Smooth muscle cell (in vitro differentiated cells): ENCODE data around the gene C11orf52. TPM values are rescaled to one million over a fixed set of nuclear protein-coding genes. Genes with fewer than 3 reads are reported as not detected.

Experiments used
- DNase-seq: peaks from one replicate; lab custom pipeline; 2025; ENCODE audit not compliant: unreplicated experiment; lab: John Stamatoyannopoulos, UW
- H2AFZ ChIP-seq: fragments of 200-600 bp; sonication (generic); 2 replicates; pipeline ENCODE4 v1.6.0; 2016; ENCODE audit warnings: antibody characterized with exemption, low read depth, mild to moderate bottlenecking
- H3F3A ChIP-seq: fragments of 200-600 bp; sonication (generic); 2 replicates; pipeline ENCODE4 v1.6.0; 2017; ENCODE audit warnings: antibody characterized with exemption, low read depth
- H3K27ac ChIP-seq: fragments of 200-600 bp; sonication (generic); 2 replicates; pipeline ENCODE4 v1.5.1; 2016; ENCODE audit warnings: low read depth, mild to moderate bottlenecking
- H3K27me3 ChIP-seq: fragments of 200-600 bp; sonication (generic); 2 replicates; pipeline ENCODE4 v1.6.1; 2016; ENCODE audit warnings: low read depth, mild to moderate bottlenecking
- H3K36me3 ChIP-seq: fragments of 200-600 bp; sonication (generic); 2 replicates; pipeline ENCODE4 v1.5.1; 2016; ENCODE audit warnings: low read depth
- H3K4me1 ChIP-seq: fragments of 200-600 bp; sonication (generic); 2 replicates; pipeline ENCODE4 v1.5.1; 2016; ENCODE audit warnings: low read depth
- H3K4me2 ChIP-seq: fragments of 200-600 bp; sonication (generic); 2 replicates; pipeline ENCODE4 v1.6.0; 2016; ENCODE audit warnings: mild to moderate bottlenecking
- H3K4me3 ChIP-seq: fragments of 200-600 bp; sonication (generic); 2 replicates; pipeline ENCODE4 v1.5.1; 2016; ENCODE audit warnings: mild to moderate bottlenecking
- H3K79me2 ChIP-seq: fragments of 200-600 bp; sonication (generic); 2 replicates; pipeline ENCODE4 v1.6.0; 2016; ENCODE audit warnings: low read depth, mild to moderate bottlenecking
- H3K9ac ChIP-seq: fragments of 200-600 bp; sonication (generic); 2 replicates; pipeline ENCODE4 v1.6.0; 2016; ENCODE audit warnings: low read depth
- H3K9me3 ChIP-seq: fragments of 200-600 bp; sonication (generic); replicated peaks from 2 replicates; pipeline ENCODE4 v1.5.1; 2016; ENCODE audit warnings: low read depth
- H4K20me1 ChIP-seq: fragments of 200-600 bp; sonication (generic); 2 replicates; pipeline ENCODE4 v1.6.0; 2016; ENCODE audit warnings: low read depth
- CTCF ChIP-seq: fragments of 200-600 bp; sonication (generic); IDR thresholded peaks from 2 replicates; pipeline ENCODE4 v1.5.1; 2017; ENCODE audit warnings: borderline replicate concordance, mild to moderate bottlenecking, antibody characterized with exemption; ENCODE audit not compliant: insufficient read depth, poor library complexity, severe bottlenecking
- WGBS: methylation state at CpG from one replicate; pipeline ENCODE4 v1.1.7; 2016; ENCODE audit warnings: low lambda C conversion rate; 5-methylcytosine and 5-hydroxymethylcytosine counted together
- polyA plus RNA-seq: library from polyadenylated mRNA; unstranded; fragments of >200 nt; fragmentation: Nextera tagmentation; extraction: Ambion mirVana; gene quantifications from 2 replicates; pipeline ENCODE4 v1.2.1, GENCODE V29; 2016
- total RNA-seq: library from RNA; depleted of rRNA; stranded (reverse); fragments of >200 nt; gene quantifications from 2 replicates; pipeline ENCODE4 v1.2.3, GENCODE V29; 2014

The C11orf52 gene
- total RNA-seq (0.90 and 3.0 TPM in 2 replicates), polyA plus RNA-seq (0.64 and 1.2 TPM in 2 replicates)

- Histone ChIP-seq H3K4me2 (peak within 1 kb of the TSS; percentile 43), H3K9ac (no peak within 1 kb of the TSS), H3K27me3 (no peaks in the 10 kb centered on the region), H3K79me2 (no peaks in the 10 kb centered on the region), H3K27ac (no peak within 1 kb of the TSS), H3K36me3 (no peaks in the 10 kb centered on the region), H3F3A (no peaks in the 10 kb centered on the region), H4K20me1 (no peaks in the 10 kb centered on the region), H3K4me3 (peak within 1 kb of the TSS; percentile 19), H3K9me3 (no peaks in the 10 kb centered on the region), H2AFZ (peak within 1 kb of the TSS; percentile 77), H3K4me1 (peaks cover 13% of the 10 kb centered on the region)
- no peak for DNase-seq
- WGBS, result 58% methylated on average over 19 of the region's 19 CpGs
- no peak for TF ChIP-seq CTCF
Measured at GRCh38 chr11:111918390-111919256, at the start of gene C11orf52. Gene C11orf52 (plus strand): TSS chr11:111918913. CDS start chr11:111918973, 60 bp downstream.

GRCh38 chr11:111870113-111870512, 48.6 kb upstream of the C11orf52 start:
- Histone ChIP-seq H3K4me3 (peak overlapping the region; percentile 99), H3K4me2 (peak overlapping the region; percentile 90), H4K20me1 (no peaks in the 10 kb centered on the region), H3K36me3 (peaks cover 7% of the 10 kb centered on the region), H3K27me3 (no peaks in the 10 kb centered on the region), H3K9me3 (no peaks in the 10 kb centered on the region), H2AFZ (no peak overlapping the region), H3K4me1 (peaks cover 10% of the 10 kb centered on the region), H3K27ac (no peak overlapping the region), H3F3A (no peaks in the 10 kb centered on the region), H3K79me2 (peaks cover 10% of the 10 kb centered on the region), H3K9ac (no peak overlapping the region)
- TF ChIP-seq CTCF, result no peak
- 92% methylated on average over 1 of the region's 1 CpG for WGBS
- no peak for DNase-seq

- peaks cover 10% of the 10 kb centered on the region for H3K4me1 ChIP-seq
- H2AFZ ChIP-seq, result peak overlapping the region; percentile 99
- no peaks in the 10 kb centered on the region for H3F3A ChIP-seq
- no peak for DNase-seq
- no peak for TF ChIP-seq CTCF
- peak overlapping the region; percentile 81 for H3K9ac ChIP-seq
- no peaks in the 10 kb centered on the region for H3K27me3 ChIP-seq
- peaks cover 6% of the 10 kb centered on the region for H3K36me3 ChIP-seq
- no peaks in the 10 kb centered on the region for H3K9me3 ChIP-seq
- no peaks in the 10 kb centered on the region for H4K20me1 ChIP-seq
- H3K27ac ChIP-seq, result no peak overlapping the region
- peak overlapping the region; percentile 99 for H3K4me3 ChIP-seq
- peak overlapping the region; percentile 90 for H3K4me2 ChIP-seq
- peaks cover 10% of the 10 kb centered on the region for H3K79me2 ChIP-seq
Measured at GRCh38 chr11:111870522-111870885, 48.2 kb upstream of the C11orf52 start.
